IMR-90 (cell line): ENCODE measurements around the gene TWIST1. TPM values are rescaled to one million over a fixed set of nuclear protein-coding genes. Genes with fewer than 3 reads are reported as not detected.

Source experiments
- ATAC-seq: fragments of 200-7000 bp; cut with Tn5 transposase; 2 replicates; pipeline ENCODE4 v1.9.1; 2020; ENCODE audit warnings: low read depth, mild to moderate bottlenecking, moderate library complexity
- BruUV-seq: library from RNA; stranded (reverse); fragments of 400-500 nt; replicated peaks from 2 replicates; lab custom pipeline; 2021; lab: Mats Ljungman, UMichigan
- CTCF ChIA-PET: fragments of 300-600 bp; formaldehyde crosslinking; extraction: SDS; loops from one replicate; lab custom pipeline; 2021; ENCODE audit warnings: antibody characterized with exemption; lab: Yijun Ruan, JAX
- POLR2A ChIA-PET: fragments of 300-600 bp; sonication (Branson Sonifier 250); formaldehyde crosslinking; loops from one replicate; lab custom pipeline; 2022; ENCODE audit warnings: antibody characterized with exemption; ENCODE audit not compliant: unreplicated experiment; lab: Charles Lee
- DNase-seq: peaks from one replicate; pipeline ENCODE4 v3.0.0; 2013
- H2AFZ ChIP-seq: replicated peaks from 2 replicates; pipeline ENCODE3; 2013; ENCODE audit warnings: low read length, mild to moderate bottlenecking; ENCODE audit not compliant: poor library complexity
- H2AK5ac ChIP-seq: 2 replicates; pipeline ENCODE4 v1.6.1; 2013; ENCODE audit warnings: low read depth, low read length, inconsistent platforms
- H2AK9ac ChIP-seq: replicated peaks from 2 replicates; pipeline ENCODE3; 2013; ENCODE audit warnings: mild to moderate bottlenecking, low read depth, low read length, moderate library complexity; ENCODE audit not compliant: poor library complexity
- H2BK120ac ChIP-seq: 2 replicates; pipeline ENCODE4 v1.6.1; 2013; ENCODE audit warnings: low read depth, low read length, inconsistent platforms
- H2BK15ac ChIP-seq: 3 replicates; pipeline ENCODE4 v1.6.1; 2013; ENCODE audit warnings: low read depth, low read length, inconsistent platforms
- H2BK20ac ChIP-seq: 2 replicates; pipeline ENCODE4 v1.6.1; 2013; ENCODE audit warnings: low read depth, mild to moderate bottlenecking, inconsistent platforms, low read length, moderate library complexity
- H2BK5ac ChIP-seq: 2 replicates; pipeline ENCODE4 v1.6.1; 2013; ENCODE audit warnings: mild to moderate bottlenecking, low read depth, low read length, inconsistent platforms; ENCODE audit not compliant: poor library complexity, severe bottlenecking
- H3K14ac ChIP-seq: replicated peaks from 2 replicates; pipeline ENCODE4 v1.6.1; 2013; ENCODE audit warnings: low read depth, low read length, inconsistent platforms
- H3K18ac ChIP-seq: 2 replicates; pipeline ENCODE4 v1.6.1; 2013; ENCODE audit warnings: low read depth, low read length, control low read depth
- H3K23ac ChIP-seq: 2 replicates; pipeline ENCODE4 v1.6.1; 2013; ENCODE audit warnings: low read depth, low read length, inconsistent platforms
- H3K27ac ChIP-seq: 2 replicates; pipeline ENCODE4 v1.5.1; 2013; ENCODE audit warnings: mild to moderate bottlenecking, control low read depth, low read length; ENCODE audit not compliant: insufficient read depth
- H3K27me3 ChIP-seq: 2 replicates; pipeline ENCODE4 v1.6.1; 2013; ENCODE audit warnings: low read length; ENCODE audit not compliant: control insufficient read depth, insufficient read depth
- H3K36me3 ChIP-seq: 2 replicates; pipeline ENCODE4 v1.6.1; 2013; ENCODE audit warnings: low read length, mixed read lengths; ENCODE audit not compliant: control insufficient read depth, insufficient read depth
- H3K4ac ChIP-seq: 2 replicates; pipeline ENCODE4 v1.6.1; 2013; ENCODE audit warnings: low read depth, low read length, inconsistent platforms
- H3K4me1 ChIP-seq: 2 replicates; pipeline ENCODE4 v1.6.1; 2013; ENCODE audit warnings: low read length, mixed read lengths; ENCODE audit not compliant: control insufficient read depth, insufficient read depth
- H3K4me2 ChIP-seq: 2 replicates; pipeline ENCODE4 v1.6.1; 2013; ENCODE audit warnings: low read depth, mild to moderate bottlenecking, control low read depth, low read length, moderate library complexity
- H3K4me3 ChIP-seq: 2 replicates; pipeline ENCODE4 v1.5.1; 2013; ENCODE audit warnings: low read depth, mild to moderate bottlenecking, control low read depth, low read length, moderate library complexity; ENCODE audit not compliant: insufficient read depth
- H3K56ac ChIP-seq: 2 replicates; pipeline ENCODE4 v1.6.1; 2013; ENCODE audit warnings: low read length, inconsistent platforms; ENCODE audit not compliant: insufficient read depth; ENCODE audit errors: extremely low read depth
- H3K79me1 ChIP-seq, 2 experiments: 2 replicates each; pipeline ENCODE4 v1.6.1; 2013; ENCODE audit warnings: low read length in 2 of 2, inconsistent platforms in 1 of 2, low read depth in 1 of 2
- H3K9ac ChIP-seq: 2 replicates; pipeline ENCODE4 v1.6.1; 2013; ENCODE audit warnings: low read depth, low read length, control low read depth
- H3K9me1 ChIP-seq: 2 replicates; pipeline ENCODE4 v1.6.1; 2013; ENCODE audit warnings: low read length, inconsistent platforms; ENCODE audit not compliant: insufficient read depth
- H3K9me3 ChIP-seq: 2 replicates; pipeline ENCODE4 v1.6.1; 2013; ENCODE audit warnings: low read length; ENCODE audit not compliant: control insufficient read depth, insufficient read depth
- H4K20me1 ChIP-seq: 2 replicates; pipeline ENCODE4 v1.6.1; 2013; ENCODE audit warnings: low read length, inconsistent platforms; ENCODE audit not compliant: insufficient read depth
- H4K5ac ChIP-seq: 2 replicates; pipeline ENCODE4 v1.6.1; 2013; ENCODE audit warnings: mild to moderate bottlenecking, low read depth, low read length, control low read depth
- H4K8ac ChIP-seq, 2 experiments: 2 replicates each; pipeline ENCODE4 v1.6.1; 2013; ENCODE audit warnings: low read depth in 2 of 2, low read length in 2 of 2, control low read depth in 1 of 2, inconsistent platforms in 1 of 2
- H4K91ac ChIP-seq: 2 replicates; pipeline ENCODE4 v1.6.1; 2013; ENCODE audit warnings: low read depth, low read length, inconsistent platforms; ENCODE audit not compliant: insufficient read depth
- CHD1 ChIP-seq: IDR thresholded peaks from 2 replicates; pipeline ENCODE4 v1.6.1; 2012; ENCODE audit warnings: low read depth, low read length, improper control_type of control experiment
- CTCF ChIP-seq: conservative IDR thresholded peaks from 2 replicates; pipeline ENCODE4 v1.5.1; 2012; ENCODE audit warnings: mild to moderate bottlenecking, low read depth, low read length, improper control_type of control experiment
- FOS ChIP-seq: fragments of 150-350 bp; IDR thresholded peaks from 2 replicates; pipeline ENCODE4 v1.6.1; 2016; ENCODE audit warnings: low read depth, low read length
- MAFK ChIP-seq: IDR thresholded peaks from 2 replicates; pipeline ENCODE4 v1.6.1; 2012; ENCODE audit warnings: low read depth, low read length, improper control_type of control experiment
- MAZ ChIP-seq: IDR thresholded peaks from 2 replicates; pipeline ENCODE4 v1.6.1; 2012; ENCODE audit warnings: low read depth, mild to moderate bottlenecking, low read length, improper control_type of control experiment, moderate library complexity, borderline replicate concordance
- MXI1 ChIP-seq: IDR thresholded peaks from 2 replicates; pipeline ENCODE4 v1.6.1; 2012; ENCODE audit warnings: low read depth, mild to moderate bottlenecking, low read length, moderate library complexity, borderline replicate concordance
- NFE2L2 ChIP-seq: fragments of 150-350 bp; IDR thresholded peaks from 2 replicates; pipeline ENCODE4 v1.6.1; 2016; ENCODE audit warnings: low read depth, mild to moderate bottlenecking, low read length
- POLR2A ChIP-seq: IDR thresholded peaks from 2 replicates; pipeline ENCODE4 v1.6.1; 2012; ENCODE audit warnings: mild to moderate bottlenecking, low read depth, low read length
- RAD21 ChIP-seq: IDR thresholded peaks from 2 replicates; pipeline ENCODE4 v1.6.1; 2012; ENCODE audit warnings: low read length, improper control_type of control experiment
- RFX5 ChIP-seq: IDR thresholded peaks from 2 replicates; pipeline ENCODE4 v1.8.0; 2012; ENCODE audit warnings: low read depth, mild to moderate bottlenecking, low read length, moderate library complexity
- SMC3 ChIP-seq: fragments of 150-350 bp; IDR thresholded peaks from 2 replicates; pipeline ENCODE4 v1.6.1; 2016; ENCODE audit warnings: low read depth, mild to moderate bottlenecking, antibody characterized with exemption, low read length, moderate library complexity
- WGBS, 2 experiments: methylation state at CpG; one replicate each; pipeline versions ENCODE4 v1.1.5 to v1.1.7; 2013; ENCODE audit warnings: missing lambda C conversion rate in 2 of 2; ENCODE audit not compliant: insufficient read length in 1 of 2; ENCODE audit errors: extremely low coverage in 2 of 2; 5-methylcytosine and 5-hydroxymethylcytosine counted together
- dilution Hi-C: fragments of 300-500 bp; cut with HindIII; formaldehyde crosslinking; loops from one replicate; pipeline ENCODE4 v1.14.3; 2018; ENCODE audit warnings: low sequenced_read_pairs; ENCODE audit not compliant: unreplicated experiment
- in situ Hi-C: fragments of 300-500 bp; cut with MboI; formaldehyde crosslinking; loops from 3 replicates; pipeline ENCODE4 v1.14.3; 2019; ENCODE audit warnings: low sequenced_read_pairs, inconsistent platforms, mixed read lengths
- intact Hi-C: fragments of 100-400 bp; cut with micrococcal nuclease; formaldehyde crosslinking; loops from 2 replicates; pipeline ENCODE4 v1.10.0; 2022
- polyA plus RNA-seq, 3 experiments: library from polyadenylated mRNA; depleted of rRNA; stranded (reverse); fragments of >200 nt; gene quantifications; 2 replicates each; pipeline ENCODE4 v1.2.3, GENCODE V29; 2012; ENCODE audit warnings: low replicate concordance in 1 of 3
- total RNA-seq: library from RNA; depleted of rRNA; stranded (reverse); fragments of >200 nt; gene quantifications from 2 replicates; pipeline ENCODE4 v1.2.3, GENCODE V29; 2012
- TF ChIP-seq, protein P1 (sequence below): fragments of 150-350 bp; IDR thresholded peaks from 2 replicates; pipeline ENCODE4 v1.6.1; 2017; ENCODE audit warnings: mild to moderate bottlenecking, antibody characterized with exemption, low read length, low read depth

TWIST1 gene
- total and polyA plus RNA-seq, 2 of the 4 experiments (the other 2 are of a cell fraction), result 5.4 to 42.3 TPM

- no peak for TF ChIP-seq SMC3
These were observed 27.4 kb upstream of the TWIST1 start, which contains the start of gene FERD3L (continued) for GRCh38 chr7:19144661-19145433.

- Histone ChIP-seq H3K36me3 (no peaks in the 10 kb centered on the region), H3K27me3 (peaks cover 32% of the 10 kb centered on the region), H3K23ac (no peak overlapping the region), H4K20me1 (no peaks in the 10 kb centered on the region), H2AK9ac (peak overlapping the region; percentile 10), H3K4ac (no peak overlapping the region), H2BK15ac (no peak overlapping the region), H2BK5ac (no peak overlapping the region), H3K4me1 (no peaks in the 10 kb centered on the region), H3K9me3 (peaks cover 13% of the 10 kb centered on the region), H4K8ac (no peak overlapping the region), H3K9ac (no peak overlapping the region), H3K14ac (no peak overlapping the region), H3K56ac (no peak overlapping the region), H3K9me1 (no peaks in the 10 kb centered on the region), H3K18ac (no peak overlapping the region), H4K91ac (no peak overlapping the region), H2AFZ (peak overlapping the region; percentile 78), H2BK20ac (no peak overlapping the region), H4K5ac (no peak overlapping the region), H2BK120ac (no peak overlapping the region), H3K4me2 (peak overlapping the region; percentile 31; the same call in 1 of the 2 replicates), H2AK5ac (no peak overlapping the region), H3K27ac (no peak overlapping the region), H3K4me3 (no peak overlapping the region), H3K79me1 (no peaks in the 10 kb centered on the region)
- DNase-seq (no peak), ATAC-seq (no peak)
- 0% methylated on average over 1 of the region's 30 CpGs; no CpG with 5 or more reads in 1 of the 2 experiments for WGBS, 2 experiments
- in situ Hi-C loops (no loop called here), intact Hi-C loops (no loop called here), dilution Hi-C loops (no loop called here)
- POLR2A ChIA-PET, result no interaction called here
- CTCF ChIA-PET, result interaction anchor here (1.8 kb wide), 1 partner anchor 11 kb away, joined by 8 read pairs; no protein-coding TSS in a partner anchor
- BruUV-seq, result no TSS peak
- TF ChIP-seq CHD1 (no peak), CTCF (no peak), FOS (no peak), MAFK (no peak), NFE2L2 (no peak), RAD21 (no peak), RFX5 (no peak), POLR2A (no peak), SMC3 (no peak), MXI1 (no peak), MAZ (no peak)
- TF ChIP-seq, protein P1, sequence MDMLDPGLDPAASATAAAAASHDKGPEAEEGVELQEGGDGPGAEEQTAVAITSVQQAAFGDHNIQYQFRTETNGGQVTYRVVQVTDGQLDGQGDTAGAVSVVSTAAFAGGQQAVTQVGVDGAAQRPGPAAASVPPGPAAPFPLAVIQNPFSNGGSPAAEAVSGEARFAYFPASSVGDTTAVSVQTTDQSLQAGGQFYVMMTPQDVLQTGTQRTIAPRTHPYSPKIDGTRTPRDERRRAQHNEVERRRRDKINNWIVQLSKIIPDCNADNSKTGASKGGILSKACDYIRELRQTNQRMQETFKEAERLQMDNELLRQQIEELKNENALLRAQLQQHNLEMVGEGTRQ, result no peak
These were observed 26.6 kb upstream of the TWIST1 start for GRCh38 chr7:19143881-19144574.
